ENCODE results near the gene DCTPP1. TPM values are rescaled to one million over a fixed set of nuclear protein-coding genes. Genes with fewer than 3 reads are reported as not detected.
"Not testable (repeated sequence)": the region's sequence is repeated elsewhere in the genome, so short reads cannot be mapped to it uniquely, and the experiment has no call there.

The DCTPP1 gene
- total and polyA plus RNA-seq, 2 experiments from 2014 or later = 20.2 to 45.7 TPM

GRCh38 chr16:30399435-30400186 lies 30.2 kb downstream of the DCTPP1 start:
- no peaks in the 10 kb centered on the region for H3K27me3 ChIP-seq (replicated peaks; ENCODE audit: insufficient read depth)
- 9 to 12% methylated on average over 12 of the region's 12 CpGs for WGBS, 2 experiments (ENCODE audit: low coverage in 1 of 2, low lambda C conversion rate in 2 of 2, missing lambda C conversion rate in 2 of 2)
- DNase-seq = peak; percentile 49
- no peaks in the 10 kb centered on the region for H3K36me3 ChIP-seq (ENCODE audit: low read depth)
- H3K4me3 ChIP-seq = peak overlapping the region; percentile 83
- no peaks in the 10 kb centered on the region for H4K20me1 ChIP-seq (ENCODE audit: insufficient read depth)
- H3K27ac ChIP-seq = peak overlapping the region; percentile 73
- H3K9me3 ChIP-seq (ENCODE audit: low read depth) = no peaks in the 10 kb centered on the region
- H3K4me2 ChIP-seq (ENCODE audit: unreplicated experiment) = peak overlapping the region; percentile 90
- H2AFZ ChIP-seq = peak overlapping the region; percentile 90
- in situ Hi-C loops (cut with MboI) = loop anchor here (25.0 kb wide), 1 partner anchor 287 kb away; the partner anchor contains the start of genes GDPD3 and MAPK3
- peak overlapping the region; percentile 82 for H3K9ac ChIP-seq
- no peaks in the 10 kb centered on the region for H3K4me1 ChIP-seq (ENCODE audit: insufficient read depth)
- H3K79me2 ChIP-seq (ENCODE audit: insufficient read depth) = peaks cover 16% of the 10 kb centered on the region
- no peaks in the 10 kb centered on the region for H3K9me2 ChIP-seq (ENCODE audit: insufficient read depth)
- H3F3A ChIP-seq (ENCODE audit: insufficient read depth) = 0 out of 2 replicates have a peak, but pooled peaks cover 16% of the 10 kb centered on the region
- TF ChIP-seq EZH2phosphoT487 (IDR thresholded peaks at IDR 0.05; ENCODE audit: insufficient read depth, low read depth) (no peak), EZH2 (IDR thresholded peaks at IDR 0.05; ENCODE audit: insufficient read depth, poor library complexity, severe bottlenecking) (no peak)

- H3K9ac ChIP-seq = no peak overlapping the region
- H3K4me3 ChIP-seq = no peak overlapping the region
- H3K9me3 ChIP-seq (ENCODE audit: low read depth) = no peaks in the 10 kb centered on the region
- in situ Hi-C loops (cut with MboI) = no loop called here
- DNase-seq = no peak
- peaks cover 7% of the 10 kb centered on the region for H3K4me1 ChIP-seq (ENCODE audit: insufficient read depth)
- H3K4me2 ChIP-seq (ENCODE audit: unreplicated experiment) = no peak overlapping the region
- no peaks in the 10 kb centered on the region for H3K36me3 ChIP-seq (ENCODE audit: low read depth)
- H4K20me1 ChIP-seq (ENCODE audit: insufficient read depth) = no peaks in the 10 kb centered on the region
- no peak overlapping the region for H2AFZ ChIP-seq
- no peak overlapping the region for H3K27ac ChIP-seq
- H3K27me3 ChIP-seq (replicated peaks; ENCODE audit: insufficient read depth) = no peaks in the 10 kb centered on the region
- H3F3A ChIP-seq (ENCODE audit: insufficient read depth) = peaks cover 23% of the 10 kb centered on the region; the same call in 1 of the 2 replicates
- H3K79me2 ChIP-seq (ENCODE audit: insufficient read depth) = peaks cover 16% of the 10 kb centered on the region
- WGBS, 2 experiments (ENCODE audit: low coverage in 1 of 2, low lambda C conversion rate in 2 of 2, missing lambda C conversion rate in 2 of 2) = 85 to 87% methylated on average over 23 of the region's 23 CpGs
- TF ChIP-seq EZH2 (IDR thresholded peaks at IDR 0.05; ENCODE audit: insufficient read depth, poor library complexity, severe bottlenecking) = no peak
- no peak for TF ChIP-seq EZH2phosphoT487 (IDR thresholded peaks at IDR 0.05; ENCODE audit: insufficient read depth, low read depth)
- no peaks in the 10 kb centered on the region for H3K9me2 ChIP-seq (ENCODE audit: insufficient read depth)
These were observed 31.0 kb downstream of the DCTPP1 start for GRCh38 chr16:30398661-30399434.

- Histone ChIP-seq H2AFZ (no peak overlapping the region), H3K27ac (no peak overlapping the region), H3K9ac (no peak overlapping the region), H3K9me2 (ENCODE audit: insufficient read depth) (no peaks in the 10 kb centered on the region), H3F3A (ENCODE audit: insufficient read depth) (peaks cover 23% of the 10 kb centered on the region; the same call in 1 of the 2 replicates), H3K36me3 (ENCODE audit: low read depth) (no peaks in the 10 kb centered on the region), H3K27me3 (replicated peaks; ENCODE audit: insufficient read depth) (no peaks in the 10 kb centered on the region), H3K79me2 (ENCODE audit: insufficient read depth) (peaks cover 16% of the 10 kb centered on the region), H3K9me3 (ENCODE audit: low read depth) (no peaks in the 10 kb centered on the region), H4K20me1 (ENCODE audit: insufficient read depth) (no peaks in the 10 kb centered on the region), H3K4me2 (ENCODE audit: unreplicated experiment) (no peak overlapping the region), H3K4me1 (ENCODE audit: insufficient read depth) (peaks cover 7% of the 10 kb centered on the region), H3K4me3 (no peak overlapping the region)
- DNase-seq = no peak
- 87 to 89% methylated on average over 34 to 40 of the region's 42 CpGs for WGBS, 2 experiments (ENCODE audit: low coverage in 1 of 2, low lambda C conversion rate in 2 of 2, missing lambda C conversion rate in 2 of 2)
- in situ Hi-C loops (cut with MboI) = no loop called here
- TF ChIP-seq EZH2phosphoT487 (IDR thresholded peaks at IDR 0.05; ENCODE audit: insufficient read depth, low read depth) (no peak), EZH2 (IDR thresholded peaks at IDR 0.05; ENCODE audit: insufficient read depth, poor library complexity, severe bottlenecking) (no peak)
These were observed 31.8 kb downstream of the DCTPP1 start for GRCh38 chr16:30397776-30398660.

GRCh38 chr16:30397056-30397455 lies 32.8 kb downstream of the DCTPP1 start:
- peaks cover 7% of the 10 kb centered on the region for H3K4me1 ChIP-seq (ENCODE audit: insufficient read depth)
- no peak for DNase-seq
- no peak overlapping the region for H3K9ac ChIP-seq
- no peak overlapping the region for H3K27ac ChIP-seq
- H3K4me3 ChIP-seq = no peak overlapping the region
- no peak overlapping the region for H3K4me2 ChIP-seq (ENCODE audit: unreplicated experiment)
- H3K79me2 ChIP-seq (ENCODE audit: insufficient read depth) = peaks cover 16% of the 10 kb centered on the region
- 94 to 99% methylated on average over 4 of the region's 4 CpGs for WGBS, 2 experiments (ENCODE audit: low coverage in 1 of 2, low lambda C conversion rate in 2 of 2, missing lambda C conversion rate in 2 of 2)
- no peaks in the 10 kb centered on the region for H3K9me2 ChIP-seq (ENCODE audit: insufficient read depth)
- H3K36me3 ChIP-seq (ENCODE audit: low read depth) = no peaks in the 10 kb centered on the region
- no peaks in the 10 kb centered on the region for H4K20me1 ChIP-seq (ENCODE audit: insufficient read depth)
- no peak overlapping the region for H2AFZ ChIP-seq
- TF ChIP-seq EZH2 (IDR thresholded peaks at IDR 0.05; ENCODE audit: insufficient read depth, poor library complexity, severe bottlenecking) (no peak), EZH2phosphoT487 (IDR thresholded peaks at IDR 0.05; ENCODE audit: insufficient read depth, low read depth) (no peak)
- H3K9me3 ChIP-seq (ENCODE audit: low read depth) = no peaks in the 10 kb centered on the region
- in situ Hi-C loops (cut with MboI) = no loop called here
- peaks cover 23% of the 10 kb centered on the region; the same call in 1 of the 2 replicates for H3F3A ChIP-seq (ENCODE audit: insufficient read depth)
- H3K27me3 ChIP-seq (replicated peaks; ENCODE audit: insufficient read depth) = no peaks in the 10 kb centered on the region

GRCh38 chr16:30396627-30397026 lies 33.2 kb downstream of the DCTPP1 start:
- DNase-seq = not testable (repeated sequence)

More at GRCh38 chr16:30396627-30397026, 33.2 kb downstream of the DCTPP1 start:
- Histone ChIP-seq H3K79me2 (ENCODE audit: insufficient read depth) (peaks cover 16% of the 10 kb centered on the region), H3F3A (ENCODE audit: insufficient read depth) (peaks cover 23% of the 10 kb centered on the region; the same call in 1 of the 2 replicates)
- H3K4me2 ChIP-seq (ENCODE audit: unreplicated experiment); H3K27me3 ChIP-seq (replicated peaks; ENCODE audit: insufficient read depth); H3K9ac ChIP-seq; H4K20me1 ChIP-seq (ENCODE audit: insufficient read depth); H3K9me2 ChIP-seq (ENCODE audit: insufficient read depth); H3K9me3 ChIP-seq (ENCODE audit: low read depth); H3K27ac ChIP-seq; H2AFZ ChIP-seq; H3K4me1 ChIP-seq (ENCODE audit: insufficient read depth); in situ Hi-C loops (cut with MboI); H3K4me3 ChIP-seq; H3K36me3 ChIP-seq (ENCODE audit: low read depth): not testable (repeated sequence)
- WGBS, 2 experiments (ENCODE audit: low coverage in 1 of 2, low lambda C conversion rate in 2 of 2, missing lambda C conversion rate in 2 of 2) = 94 to 96% methylated on average over 4 of the region's 4 CpGs

Measured in GM23248 (cell line).